T follicular helper cell (primary cell): ENCODE data around the gene TRIP6.
A peak's percentile ranks its signal among the peaks of the same experiment; 100 is the strongest.
"Not testable (repeated sequence)": the region's sequence is repeated elsewhere in the genome, so short reads cannot be mapped to it uniquely, and the experiment has no call there.

ENCODE experiments used
- DNase-seq: peaks from one replicate; pipeline ENCODE4 v3.0.0-alpha.2; 2020; ENCODE audit warnings: low read depth

TRIP6 gene

DNA sequence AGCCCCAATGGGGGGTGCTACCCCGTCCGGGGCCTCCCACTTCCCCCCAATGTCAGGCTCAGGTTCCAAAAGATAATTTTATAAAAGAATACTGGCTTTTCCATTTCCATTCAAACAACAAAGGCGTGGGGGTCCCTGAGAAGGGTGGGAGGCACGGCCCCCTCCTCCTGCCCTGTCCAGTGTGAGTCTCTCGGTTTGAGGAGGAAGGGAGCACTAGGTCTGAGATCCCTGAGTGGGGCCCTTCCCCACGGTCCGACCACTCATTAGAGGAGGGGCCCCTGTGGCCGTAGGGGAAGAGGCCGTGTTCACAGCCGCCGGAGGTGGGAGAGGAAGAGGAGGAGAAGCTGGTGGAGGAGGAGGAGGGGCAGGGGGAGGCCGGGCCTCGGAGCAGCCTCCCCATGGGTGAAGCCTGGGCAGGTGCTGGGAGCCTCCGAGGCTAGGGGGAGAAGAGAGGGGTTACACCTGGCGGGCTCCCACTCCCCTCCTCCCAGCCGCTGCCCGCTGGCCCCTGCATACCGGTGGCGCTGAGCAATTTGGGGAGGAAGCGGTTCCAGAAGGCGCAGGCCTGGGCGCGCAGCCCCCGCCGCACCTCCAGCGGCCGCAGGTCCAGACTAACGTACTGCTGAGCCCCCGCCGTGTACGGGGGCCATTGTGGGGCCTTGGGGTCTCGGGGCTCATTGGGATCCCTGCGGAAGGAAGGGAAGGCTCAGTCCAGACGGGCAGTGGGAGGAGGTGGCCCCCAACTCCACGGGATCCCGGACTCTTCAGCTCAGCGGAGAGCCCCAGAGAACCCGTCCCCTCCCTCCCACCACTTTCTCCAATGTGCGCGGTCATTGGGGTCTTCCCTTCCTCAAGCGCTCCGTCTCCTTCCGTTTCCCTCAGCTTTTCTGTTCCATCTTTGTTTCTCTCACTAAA is 23.7 kb downstream of the TRIP6 start:
- DNase-seq, result no peak

GRCh38 chr7:100891568-100892247 is 24.5 kb downstream of the TRIP6 start:
- DNase-seq, result no peak

GRCh38 chr7:100892364-100893317 is 25.5 kb downstream of the TRIP6 start:
- DNase-seq, result no peak

- DNase-seq, result no peak
Measured at GRCh38 chr7:100893318-100893895, 26.2 kb downstream of the TRIP6 start.

GRCh38 chr7:100893910-100894721 is 26.9 kb downstream of the TRIP6 start:
- DNase-seq, result no peak

GRCh38 chr7:100894860-100895700 is 27.9 kb downstream of the TRIP6 start:
- peak; percentile 27 for DNase-seq

GRCh38 chr7:100895701-100895955 is 28.4 kb downstream of the TRIP6 start, which contains the start of gene ACHE:
Gene ACHE (minus strand): TSS chr7:100895888. CDS start chr7:100894232, 1,656 bp downstream.
- DNase-seq, result no peak

DNA sequence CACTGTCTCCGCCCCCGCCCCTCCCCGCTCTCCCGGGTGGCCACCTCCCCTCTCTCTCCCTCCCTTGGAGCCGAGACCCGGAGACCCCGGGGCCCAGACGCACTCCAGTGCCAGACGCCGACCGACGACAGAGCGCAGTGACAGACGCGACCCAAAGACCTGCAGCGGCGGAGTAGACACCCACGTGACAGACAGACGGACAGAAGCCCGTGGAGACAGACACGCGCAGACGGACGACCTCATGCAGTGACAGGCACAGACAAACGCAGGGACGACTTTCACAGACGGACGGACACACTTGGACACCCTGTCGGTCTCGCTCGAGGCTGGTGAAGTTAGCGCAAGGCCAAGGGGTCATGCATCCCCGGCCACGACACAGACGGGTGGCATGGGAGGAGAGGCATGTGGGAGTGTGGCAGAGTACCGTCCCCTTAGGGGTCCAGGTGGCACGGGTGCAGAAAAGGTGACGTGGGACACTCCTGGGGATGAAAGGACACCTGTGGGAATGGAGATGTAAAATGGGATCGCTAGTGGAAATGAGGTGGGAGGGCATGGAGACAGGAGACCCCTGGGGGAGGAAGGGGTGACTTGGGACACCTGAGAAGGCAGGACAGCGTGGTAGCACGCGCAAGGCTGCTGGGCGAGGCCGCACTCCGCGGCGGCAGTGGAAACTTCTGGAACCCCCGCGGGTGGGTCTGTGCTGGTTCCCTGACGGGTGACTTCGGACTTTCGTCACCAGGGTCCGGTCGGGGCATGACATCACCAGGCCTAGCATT is 29.0 kb downstream of the TRIP6 start:
- no peak for DNase-seq

GRCh38 chr7:100896732-100897608 is 29.8 kb downstream of the TRIP6 start:
- peak; percentile 52 for DNase-seq

GRCh38 chr7:100897772-100898454 is 30.7 kb downstream of the TRIP6 start:
- no peak for DNase-seq

DNA sequence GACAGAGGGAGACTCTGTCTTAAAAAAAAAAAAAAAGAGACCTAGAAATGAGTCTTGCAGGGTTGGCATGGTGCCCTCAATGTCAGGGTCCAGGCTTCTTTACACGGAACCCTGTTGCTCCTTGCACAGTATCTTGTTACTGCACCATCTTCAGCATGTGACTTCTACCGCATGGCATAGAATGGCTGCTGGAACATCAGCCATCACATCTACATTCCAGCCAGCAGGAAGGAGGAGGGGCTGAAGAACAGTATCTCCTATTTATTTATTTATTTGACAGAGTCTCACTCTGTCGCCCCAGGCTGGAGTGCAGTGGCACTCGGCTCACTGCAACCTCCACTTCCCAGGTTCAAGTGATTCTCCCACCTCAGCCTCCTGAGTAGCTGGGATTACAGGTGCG is 32.2 kb downstream of the TRIP6 start:
- no peak for DNase-seq

- DNase-seq, result no peak
Measured at GRCh38 chr7:100900978-100901377, 33.8 kb downstream of the TRIP6 start.

GRCh38 chr7:100901921-100902332 is 34.7 kb downstream of the TRIP6 start:
- DNase-seq, result no peak

DNA sequence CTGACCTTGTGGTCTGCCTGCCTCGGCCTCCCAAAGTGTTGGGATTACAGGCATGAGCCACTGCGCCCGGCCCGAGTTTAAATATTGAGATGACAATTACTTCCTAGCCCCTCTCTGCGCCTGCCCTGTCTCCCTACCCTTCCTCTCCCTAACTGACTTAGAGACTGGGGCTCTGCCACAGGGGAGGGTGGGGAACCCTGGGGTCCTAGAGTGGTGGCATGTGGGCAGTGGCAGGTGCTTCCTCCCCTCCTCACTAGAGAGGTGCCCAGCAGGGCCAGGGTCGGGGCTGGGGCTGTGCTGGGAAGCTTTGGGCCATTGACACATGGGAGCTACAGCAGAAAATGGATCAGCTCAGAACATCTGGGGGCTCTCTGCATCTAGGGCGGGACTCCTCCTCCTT is 35.5 kb downstream of the TRIP6 start:
- no peak for DNase-seq

- no peak for DNase-seq
Measured at GRCh38 chr7:100908512-100908911, 41.3 kb downstream of the TRIP6 start.

DNA sequence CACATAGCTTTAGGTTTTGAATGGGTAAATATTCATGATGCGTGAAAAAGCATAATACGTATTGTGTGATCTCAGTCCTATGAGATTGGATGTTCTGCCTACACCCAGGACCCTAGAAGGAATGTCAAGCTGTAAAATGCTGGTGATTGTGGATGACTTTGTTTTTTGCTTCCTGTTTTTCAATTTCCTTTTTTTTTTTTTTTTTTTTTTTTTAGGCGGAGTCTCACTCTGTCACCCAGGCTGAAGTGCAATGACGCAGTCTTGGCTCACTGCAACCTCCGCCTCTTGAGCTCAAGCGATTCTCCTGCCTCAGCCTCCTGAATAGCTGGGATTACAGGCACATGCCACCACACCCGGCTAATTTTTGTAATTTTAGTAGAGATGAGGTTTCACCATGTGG is 43.3 kb downstream of the TRIP6 start:
- not testable (repeated sequence) for DNase-seq

GRCh38 chr7:100911484-100911883 is 44.3 kb downstream of the TRIP6 start:
- DNase-seq, result no peak
